Astrocyte of the spinal cord (primary cell): ENCODE data around the gene PPARG.

Experiments
- DNase-seq: peaks from one replicate; pipeline ENCODE4 v3.0.0; 2011; ENCODE audit warnings: low read depth, low spot score
- H3K4me3 ChIP-seq: 2 replicates; pipeline ENCODE4 v1.5.1; 2011; ENCODE audit warnings: low read depth, mild to moderate bottlenecking, low read length, moderate library complexity
- CTCF ChIP-seq: IDR thresholded peaks from 2 replicates; pipeline ENCODE4 v1.5.1; 2012; ENCODE audit warnings: low read depth, mild to moderate bottlenecking, low read length, inconsistent platforms
- in situ Hi-C: cut with HindIII; loops from 2 replicates; pipeline ENCODE4 v1.10.0; 2017; ENCODE audit warnings: low sequenced_read_pairs

Gene PPARG

GRCh38 chr3:12286927-12287726, 1.7 kb upstream of the PPARG start:
- DNase-seq: no peak
- H3K4me3 ChIP-seq: peak overlapping the region; percentile 81
- peak; percentile 31 for TF ChIP-seq CTCF
- in situ Hi-C loops: no loop called here

- peak overlapping the region; percentile 81 for H3K4me3 ChIP-seq
- no peak for TF ChIP-seq CTCF
- in situ Hi-C loops: no loop called here
Measured at GRCh38 chr3:12287727-12288181, 1.1 kb upstream of the PPARG start.

GRCh38 chr3:12289524-12289923, 654 bp downstream of the PPARG start:
- no peak for DNase-seq
- TF ChIP-seq CTCF: no peak
- in situ Hi-C loops: no loop called here
- H3K4me3 ChIP-seq: no peak overlapping the region

More at GRCh38 chr3:12287727-12288181, 1.1 kb upstream of the PPARG start:
- DNase-seq: no peak

GRCh38 chr3:12292770-12293169, 3.9 kb downstream of the PPARG start:
- in situ Hi-C loops: no loop called here
- no peak overlapping the region for H3K4me3 ChIP-seq
- no peak for TF ChIP-seq CTCF
- DNase-seq: no peak

GRCh38 chr3:12294885-12295580, 6.2 kb downstream of the PPARG start:
- H3K4me3 ChIP-seq: no peak overlapping the region
- peak; percentile 77 for DNase-seq
- in situ Hi-C loops: no loop called here
- no peak for TF ChIP-seq CTCF

GRCh38 chr3:12296511-12296910, 7.6 kb downstream of the PPARG start:
- no peak overlapping the region for H3K4me3 ChIP-seq
- DNase-seq: no peak
- TF ChIP-seq CTCF: no peak
- in situ Hi-C loops: no loop called here
